GM23338 (cell line): Measurements from ENCODE around the gene PCDHA3. TPM values are rescaled to one million over a fixed set of nuclear protein-coding genes. Genes with fewer than 3 reads are reported as not detected.
A peak's percentile ranks its signal among the peaks of the same experiment; 100 is the strongest.

Experiments used
- ATAC-seq: fragments of 200-7000 bp; cut with Tn5 transposase; 3 replicates; pipeline ENCODE4 v1.9.1; 2020
- DNase-seq: peaks from one replicate; pipeline ENCODE4 v3.0.0-alpha.2; 2015; ENCODE audit warnings: low spot score
- H2AFZ ChIP-seq: fragments of 200-600 bp; sonication (generic); 2 replicates; pipeline ENCODE4 v1.8.0; 2016; ENCODE audit warnings: antibody characterized with exemption, mild to moderate bottlenecking, moderate library complexity
- H3F3A ChIP-seq: fragments of 200-600 bp; sonication (generic); replicated peaks from 2 replicates; pipeline ENCODE4 v1.8.0; 2017; ENCODE audit warnings: antibody characterized with exemption, mixed run types, low read depth
- H3K27ac ChIP-seq: fragments of 200-600 bp; sonication (generic); 2 replicates; pipeline ENCODE4 v1.6.1; 2016; ENCODE audit warnings: low read depth
- H3K27me3 ChIP-seq: fragments of 200-600 bp; sonication (generic); 2 replicates; pipeline ENCODE4 v1.8.0; 2016; ENCODE audit warnings: mild to moderate bottlenecking, mixed run types, moderate library complexity; ENCODE audit not compliant: insufficient read depth
- H3K36me3 ChIP-seq: fragments of 200-600 bp; sonication (generic); 2 replicates; pipeline ENCODE4 v1.8.0; 2016; ENCODE audit warnings: mild to moderate bottlenecking; ENCODE audit not compliant: insufficient read depth
- H3K4me1 ChIP-seq: fragments of 200-600 bp; sonication (generic); 2 replicates; pipeline ENCODE4 v1.8.0; 2016; ENCODE audit warnings: mild to moderate bottlenecking, moderate library complexity; ENCODE audit not compliant: insufficient read depth
- H3K4me2 ChIP-seq: fragments of 200-600 bp; sonication (generic); 2 replicates; pipeline ENCODE4 v1.7.1; 2017; ENCODE audit warnings: mixed run types
- H3K4me3 ChIP-seq: fragments of 200-600 bp; sonication (generic); 2 replicates; pipeline ENCODE4 v1.6.1; 2016; ENCODE audit warnings: mixed run types
- H3K79me2 ChIP-seq: fragments of 200-600 bp; sonication (generic); replicated peaks from 2 replicates; pipeline ENCODE4 v1.8.0; 2017; ENCODE audit warnings: mild to moderate bottlenecking; ENCODE audit not compliant: insufficient read depth
- H3K9me2 ChIP-seq: fragments of 200-600 bp; sonication (generic); 2 replicates; pipeline ENCODE4 v1.8.0; 2017; ENCODE audit not compliant: insufficient read depth
- H4K20me1 ChIP-seq: fragments of 200-600 bp; sonication (generic); replicated peaks from 2 replicates; pipeline ENCODE4 v1.8.0; 2017; ENCODE audit warnings: mild to moderate bottlenecking; ENCODE audit not compliant: insufficient read depth
- H3K27ac Mint-ChIP-seq: 2 replicates; pipeline ENCODE4 v1.8.0; 2020; ENCODE audit warnings: inconsistent platforms, mild to moderate bottlenecking, moderate library complexity, mixed read lengths
- H3K27me3 Mint-ChIP-seq: 3 replicates; pipeline ENCODE4 v1.8.0; 2022; ENCODE audit warnings: low read depth, mild to moderate bottlenecking, moderate library complexity, mixed read lengths, inconsistent platforms; ENCODE audit not compliant: insufficient read depth, poor library complexity
- H3K36me3 Mint-ChIP-seq: 3 replicates; pipeline ENCODE4 v1.8.0; 2021; ENCODE audit warnings: low read depth, mild to moderate bottlenecking, inconsistent platforms, moderate library complexity, mixed read lengths
- H3K4me1 Mint-ChIP-seq: 3 replicates; pipeline ENCODE4 v1.8.0; 2020; ENCODE audit warnings: mild to moderate bottlenecking, inconsistent platforms, mixed read lengths
- H3K4me3 Mint-ChIP-seq: 3 replicates; pipeline ENCODE4 v1.8.0; 2021; ENCODE audit warnings: moderate library complexity, mild to moderate bottlenecking, inconsistent platforms, mixed read lengths
- H3K9me3 Mint-ChIP-seq: 3 replicates; pipeline ENCODE4 v1.8.0; 2020; ENCODE audit warnings: moderate library complexity, mild to moderate bottlenecking, inconsistent platforms, mixed read lengths
- EZH2phosphoT487 ChIP-seq: fragments of 200-600 bp; sonication (generic); IDR thresholded peaks from one replicate; pipeline ENCODE4 v1.8.1; 2018; ENCODE audit warnings: antibody characterized with exemption; ENCODE audit not compliant: unreplicated experiment
- JUNB ChIP-seq: IDR thresholded peaks from one replicate; pipeline ENCODE4 v1.6.1; 2016; ENCODE audit warnings: antibody characterized with exemption; ENCODE audit not compliant: unreplicated experiment
- ZNF114 ChIP-seq: fragments of 250-450 bp; sonication (Bioruptor Pico); IDR thresholded peaks from 2 replicates; pipeline ENCODE4 v1.5.0; 2020; ENCODE audit warnings: mild to moderate bottlenecking, moderate library complexity
- ZNF462 ChIP-seq: fragments of 250-450 bp; sonication (Bioruptor Pico); IDR thresholded peaks from 2 replicates; pipeline ENCODE4 v1.5.0; 2020; ENCODE audit warnings: mild to moderate bottlenecking, moderate library complexity
- long read RNA-seq: library from polyadenylated mRNA; unstranded; transcript quantifications from one replicate; pipeline ENCODE4 v2.0.0, GENCODE V29; 2020; ENCODE audit not compliant: unreplicated experiment
- polyA plus RNA-seq: library from polyadenylated mRNA; unstranded; fragments of >200 nt; fragmentation: Nextera tagmentation; extraction: Ambion mirVana; gene quantifications from 2 replicates; pipeline ENCODE4 v1.2.1, GENCODE V29; 2016
- total RNA-seq: library from RNA; depleted of rRNA; stranded (reverse); fragments of >200 nt; shearing (Covaris generic); gene quantifications from 2 replicates; pipeline ENCODE4 v1.2.3, GENCODE V29; 2014; rRNA removed
- TF ChIP-seq, protein P1 (sequence below), 2 experiments: fragments of 200-600 bp in 1 of 2; sonication (generic) in 1 of 2; conservative IDR thresholded peaks; 2 replicates each; pipeline versions ENCODE4 v1.5.1 to v1.6.1; 2016 to 2017; ENCODE audit warnings: antibody characterized with exemption in 2 of 2, low read depth in 2 of 2, mild to moderate bottlenecking in 2 of 2, moderate library complexity in 1 of 2

The PCDHA3 gene
- total RNA-seq = 4.0 TPM in 2 replicates
- polyA plus RNA-seq = 0.87 and 1.2 TPM in 2 replicates
- long read RNA-seq = 0 reads

DNA sequence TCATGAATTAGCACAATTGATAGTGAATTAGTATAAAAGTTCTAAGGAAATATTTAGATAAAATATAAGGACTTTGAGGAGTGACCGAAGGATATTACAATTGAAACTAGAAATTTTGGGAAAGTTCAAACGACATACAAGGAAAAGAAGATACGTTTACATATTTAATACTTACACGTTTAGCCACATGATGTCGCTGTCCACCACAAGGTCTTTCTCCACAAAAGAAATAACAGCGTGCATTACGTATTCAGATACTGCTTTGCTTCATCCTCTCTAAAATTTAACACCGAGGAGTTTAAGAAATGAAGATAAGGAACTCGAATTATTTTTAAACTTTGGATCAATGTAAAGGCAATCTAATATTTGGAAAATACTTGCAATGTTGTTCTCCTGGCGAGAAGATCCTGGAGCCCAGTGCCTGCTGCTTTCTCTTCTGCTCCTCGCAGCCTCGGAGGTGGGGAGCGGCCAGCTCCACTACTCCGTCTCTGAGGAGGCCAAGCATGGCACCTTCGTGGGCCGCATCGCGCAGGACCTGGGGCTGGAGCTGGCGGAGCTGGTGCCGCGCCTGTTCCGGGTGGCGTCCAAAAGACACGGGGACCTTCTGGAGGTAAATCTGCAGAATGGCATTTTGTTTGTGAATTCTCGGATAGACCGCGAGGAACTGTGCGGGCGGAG is at the start of gene PCDHA3:
TSS of gene PCDHA3 (plus strand) at position 242 of the 678 bp plus-strand sequence.
- Histone ChIP-seq H3K36me3 (no peaks in the 10 kb centered on the region), H3K79me2 (no peaks in the 10 kb centered on the region), H3K9me2 (no peaks in the 10 kb centered on the region), H3K27me3 (no peaks in the 10 kb centered on the region), H3K27ac (no peak within 1 kb of the TSS), H3K4me3 (peak within 1 kb of the TSS; percentile 50), H2AFZ (peak within 1 kb of the TSS; percentile 15; the same call in 1 of the 2 replicates), H3F3A (no peaks in the 10 kb centered on the region), H3K4me2 (peak within 1 kb of the TSS; percentile 61), H3K4me1 (no peaks in the 10 kb centered on the region), H4K20me1 (no peaks in the 10 kb centered on the region)
- Mint-ChIP-seq H3K4me1 (no peaks in the 10 kb centered on the region; the same call in 1 of the 3 replicates), H3K27me3 (no peaks in the 10 kb centered on the region), H3K4me3 (no peak within 1 kb of the TSS), H3K9me3 (peaks cover 25% of the 10 kb centered on the region), H3K36me3 (peaks cover 48% of the 10 kb centered on the region), H3K27ac (no peak within 1 kb of the TSS)
- peak; percentile 74 for DNase-seq
- no peak for ATAC-seq
- TF ChIP-seq JUNB = no peak
- TF ChIP-seq, protein P1, sequence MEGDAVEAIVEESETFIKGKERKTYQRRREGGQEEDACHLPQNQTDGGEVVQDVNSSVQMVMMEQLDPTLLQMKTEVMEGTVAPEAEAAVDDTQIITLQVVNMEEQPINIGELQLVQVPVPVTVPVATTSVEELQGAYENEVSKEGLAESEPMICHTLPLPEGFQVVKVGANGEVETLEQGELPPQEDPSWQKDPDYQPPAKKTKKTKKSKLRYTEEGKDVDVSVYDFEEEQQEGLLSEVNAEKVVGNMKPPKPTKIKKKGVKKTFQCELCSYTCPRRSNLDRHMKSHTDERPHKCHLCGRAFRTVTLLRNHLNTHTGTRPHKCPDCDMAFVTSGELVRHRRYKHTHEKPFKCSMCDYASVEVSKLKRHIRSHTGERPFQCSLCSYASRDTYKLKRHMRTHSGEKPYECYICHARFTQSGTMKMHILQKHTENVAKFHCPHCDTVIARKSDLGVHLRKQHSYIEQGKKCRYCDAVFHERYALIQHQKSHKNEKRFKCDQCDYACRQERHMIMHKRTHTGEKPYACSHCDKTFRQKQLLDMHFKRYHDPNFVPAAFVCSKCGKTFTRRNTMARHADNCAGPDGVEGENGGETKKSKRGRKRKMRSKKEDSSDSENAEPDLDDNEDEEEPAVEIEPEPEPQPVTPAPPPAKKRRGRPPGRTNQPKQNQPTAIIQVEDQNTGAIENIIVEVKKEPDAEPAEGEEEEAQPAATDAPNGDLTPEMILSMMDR (conservative IDR thresholded peaks at IDR 0.05; ENCODE audit: low read depth in 2 of 2) = peak; percentile 63 to 67
- no peak for TF ChIP-seq EZH2phosphoT487

DNA sequence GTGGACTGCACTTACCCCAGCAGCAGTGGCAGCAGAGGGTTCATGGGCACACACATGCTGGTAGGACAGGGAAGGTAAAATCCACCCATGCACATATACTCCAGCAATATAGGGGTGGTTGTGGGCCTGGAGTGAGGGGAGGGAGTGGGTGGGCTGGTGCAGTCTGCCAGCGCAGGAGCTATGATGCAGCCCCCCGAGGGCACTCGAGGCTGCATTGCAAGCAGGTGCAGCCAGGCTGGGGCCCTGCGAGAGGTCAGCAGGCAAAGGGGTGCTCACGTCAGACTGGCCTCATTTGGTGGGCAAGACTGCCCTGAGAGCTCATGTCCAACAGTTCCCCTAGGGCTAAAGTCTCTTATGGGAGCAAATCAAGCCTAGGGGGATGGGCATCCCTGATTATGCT is 47.3 kb upstream of the PCDHA3 start:
- H3K27me3 ChIP-seq = no peaks in the 10 kb centered on the region
- TF ChIP-seq ZNF114 (CRISPR knock-in tag) = no peak
- TF ChIP-seq ZNF462 (CRISPR knock-in tag) = no peak
- peaks cover 5% of the 10 kb centered on the region; the same call in 1 of the 2 replicates for H3K36me3 ChIP-seq
- Mint-ChIP-seq H3K27me3 (peaks cover 2% of the 10 kb centered on the region), H3K4me3 (no peak overlapping the region), H3K27ac (no peak overlapping the region), H3K4me1 (no peaks in the 10 kb centered on the region), H3K36me3 (peaks cover 11% of the 10 kb centered on the region; the same call in 2 of the 3 replicates), H3K9me3 (peaks cover 85% of the 10 kb centered on the region)
- no peaks in the 10 kb centered on the region for H3K79me2 ChIP-seq
- no peaks in the 10 kb centered on the region for H3F3A ChIP-seq
- no peak for ATAC-seq
- no peaks in the 10 kb centered on the region for H4K20me1 ChIP-seq
- no peak overlapping the region for H2AFZ ChIP-seq
- H3K27ac ChIP-seq = no peak overlapping the region
- H3K9me2 ChIP-seq = no peaks in the 10 kb centered on the region
- H3K4me2 ChIP-seq = no peak overlapping the region
- H3K4me1 ChIP-seq = no peaks in the 10 kb centered on the region
- no peak overlapping the region for H3K4me3 ChIP-seq
- DNase-seq = no peak
